Nephron progenitor cell (in vitro differentiated cells): ENCODE data around the gene PRICKLE2.

Experiments
- DNase-seq: peaks from one replicate; pipeline ENCODE4 v3.0.0; 2021
- H3K27ac Mint-ChIP-seq: 2 replicates; pipeline ENCODE4 v1.8.0; 2021; ENCODE audit warnings: mild to moderate bottlenecking, moderate library complexity, mixed read lengths
- H3K27me3 Mint-ChIP-seq: 2 replicates; pipeline ENCODE4 v1.8.0; 2021; ENCODE audit warnings: mild to moderate bottlenecking, low read depth, mixed read lengths; ENCODE audit not compliant: poor library complexity
- H3K36me3 Mint-ChIP-seq: 2 replicates; pipeline ENCODE4 v1.8.0; 2021; ENCODE audit warnings: low read depth, mixed read lengths
- H3K4me1 Mint-ChIP-seq: 2 replicates; pipeline ENCODE4 v1.8.0; 2021; ENCODE audit warnings: mixed read lengths
- H3K4me3 Mint-ChIP-seq: 2 replicates; pipeline ENCODE4 v1.8.0; 2021; ENCODE audit warnings: mild to moderate bottlenecking, moderate library complexity, mixed read lengths
- H3K9me3 Mint-ChIP-seq: 2 replicates; pipeline ENCODE4 v1.8.0; 2021; ENCODE audit warnings: mild to moderate bottlenecking, moderate library complexity, mixed read lengths
- CTCF ChIP-seq: fragments of 200-600 bp; sonication (generic); IDR thresholded peaks from 2 replicates; pipeline ENCODE4 v1.5.0; 2021; ENCODE audit warnings: antibody characterized with exemption

Gene PRICKLE2

GRCh38 chr3:64222501-64223111, 2.7 kb downstream of the PRICKLE2 start:
- Mint-ChIP-seq H3K4me3 (no peak overlapping the region), H3K27me3 (peaks cover 2% of the 10 kb centered on the region), H3K9me3 (no peaks in the 10 kb centered on the region), H3K36me3 (no peaks in the 10 kb centered on the region), H3K27ac (peak overlapping the region; percentile 85), H3K4me1 (peaks cover 89% of the 10 kb centered on the region)
- DNase-seq: no peak
- no peak for TF ChIP-seq CTCF

- Mint-ChIP-seq H3K4me1 (peaks cover 87% of the 10 kb centered on the region), H3K36me3 (no peaks in the 10 kb centered on the region), H3K27me3 (peaks cover 2% of the 10 kb centered on the region), H3K4me3 (no peak overlapping the region), H3K27ac (peak overlapping the region; percentile 74), H3K9me3 (no peaks in the 10 kb centered on the region)
- no peak for DNase-seq
- TF ChIP-seq CTCF: no peak
These were observed 3.6 kb downstream of the PRICKLE2 start for GRCh38 chr3:64221571-64222257.

GRCh38 chr3:64220161-64220914, 4.9 kb downstream of the PRICKLE2 start:
- no peaks in the 10 kb centered on the region for H3K36me3 Mint-ChIP-seq
- no peak for TF ChIP-seq CTCF
- peak overlapping the region; percentile 13 for H3K27ac Mint-ChIP-seq
- H3K9me3 Mint-ChIP-seq: no peaks in the 10 kb centered on the region
- DNase-seq: no peak
- no peak overlapping the region for H3K4me3 Mint-ChIP-seq
- H3K4me1 Mint-ChIP-seq: peaks cover 87% of the 10 kb centered on the region
- H3K27me3 Mint-ChIP-seq: no peaks in the 10 kb centered on the region

- Mint-ChIP-seq H3K9me3 (no peaks in the 10 kb centered on the region), H3K27ac (no peak overlapping the region), H3K4me3 (no peak overlapping the region), H3K27me3 (no peaks in the 10 kb centered on the region), H3K36me3 (no peaks in the 10 kb centered on the region), H3K4me1 (peaks cover 88% of the 10 kb centered on the region)
- no peak for DNase-seq
- TF ChIP-seq CTCF: no peak
These were observed 6.5 kb downstream of the PRICKLE2 start for GRCh38 chr3:64218746-64219145.

GRCh38 chr3:64218329-64218728, 6.9 kb downstream of the PRICKLE2 start:
- Mint-ChIP-seq H3K4me1 (peaks cover 83% of the 10 kb centered on the region), H3K4me3 (no peak overlapping the region), H3K27me3 (no peaks in the 10 kb centered on the region), H3K27ac (no peak overlapping the region), H3K9me3 (no peaks in the 10 kb centered on the region), H3K36me3 (no peaks in the 10 kb centered on the region)
- DNase-seq: no peak
- no peak for TF ChIP-seq CTCF
